Astrocyte (in vitro differentiated cells and primary cell): ENCODE measurements around the gene UFD1. TPM values are rescaled to one million over a fixed set of nuclear protein-coding genes. Genes with fewer than 3 reads are reported as not detected.

ENCODE experiments used
- DNase-seq: peaks from one replicate; pipeline ENCODE4 v3.0.0-alpha.2; 2010; ENCODE audit warnings: low read depth
- FAIRE-seq: peaks from 2 replicates; lab custom pipeline; 2011; peaks lifted over from hg19 to GRCh38; lab: Jason Lieb, UNC
- H2AFZ ChIP-seq: 2 replicates; pipeline ENCODE4 v1.6.0; 2012; ENCODE audit warnings: low read depth, low read length, inconsistent platforms
- H3K27ac ChIP-seq: 2 replicates; pipeline ENCODE4 v1.5.1; 2011; ENCODE audit warnings: low read depth, low read length, inconsistent platforms
- H3K27me3 ChIP-seq: 2 replicates; pipeline ENCODE4 v1.6.0; 2011; ENCODE audit warnings: low read length, inconsistent platforms; ENCODE audit not compliant: insufficient read depth
- H3K36me3 ChIP-seq: 2 replicates; pipeline ENCODE4 v1.5.1; 2011; ENCODE audit warnings: low read length, inconsistent platforms; ENCODE audit not compliant: insufficient read depth
- H3K4me1 ChIP-seq: 2 replicates; pipeline ENCODE4 v1.5.1; 2011; ENCODE audit warnings: low read length, inconsistent platforms; ENCODE audit not compliant: insufficient read depth
- H3K4me2 ChIP-seq: 2 replicates; pipeline ENCODE4 v1.6.0; 2012; ENCODE audit warnings: low read length, inconsistent platforms
- H3K4me3 ChIP-seq: 2 replicates; pipeline ENCODE4 v1.5.1; 2011; ENCODE audit warnings: low read depth, mild to moderate bottlenecking, low read length, inconsistent platforms; ENCODE audit not compliant: insufficient read depth
- H3K79me2 ChIP-seq: 2 replicates; pipeline ENCODE4 v1.6.0; 2012; ENCODE audit warnings: mild to moderate bottlenecking, low read length, inconsistent platforms; ENCODE audit not compliant: insufficient read depth
- H3K9ac ChIP-seq: 2 replicates; pipeline ENCODE4 v1.6.0; 2012; ENCODE audit warnings: mild to moderate bottlenecking, low read length, inconsistent platforms
- H3K9me3 ChIP-seq: 2 replicates; pipeline ENCODE4 v1.5.1; 2012; ENCODE audit warnings: low read depth, mild to moderate bottlenecking, low read length, inconsistent platforms; ENCODE audit not compliant: insufficient read depth
- H4K20me1 ChIP-seq: 2 replicates; pipeline ENCODE4 v1.6.0; 2012; ENCODE audit warnings: low read length, inconsistent platforms; ENCODE audit not compliant: insufficient read depth
- H3K27ac Mint-ChIP-seq: one replicate; pipeline ENCODE4 v1.8.0; 2021; ENCODE audit warnings: mild to moderate bottlenecking, mixed read lengths; ENCODE audit not compliant: unreplicated experiment
- H3K27me3 Mint-ChIP-seq: one replicate; pipeline ENCODE4 v1.8.0; 2021; ENCODE audit warnings: low read depth, mixed read lengths; ENCODE audit not compliant: unreplicated experiment
- H3K36me3 Mint-ChIP-seq: one replicate; pipeline ENCODE4 v1.8.0; 2021; ENCODE audit warnings: low read depth, mixed read lengths; ENCODE audit not compliant: unreplicated experiment
- H3K4me1 Mint-ChIP-seq: one replicate; pipeline ENCODE4 v1.8.0; 2021; ENCODE audit warnings: low read depth, mixed read lengths; ENCODE audit not compliant: unreplicated experiment
- H3K4me3 Mint-ChIP-seq: one replicate; pipeline ENCODE4 v1.8.0; 2021; ENCODE audit warnings: mild to moderate bottlenecking, moderate library complexity, mixed read lengths; ENCODE audit not compliant: unreplicated experiment
- H3K9me3 Mint-ChIP-seq: one replicate; pipeline ENCODE4 v1.8.0; 2021; ENCODE audit warnings: mild to moderate bottlenecking, mixed read lengths; ENCODE audit not compliant: unreplicated experiment
- EZH2 ChIP-seq: IDR thresholded peaks from 2 replicates; pipeline ENCODE4 v1.6.1; 2012; ENCODE audit warnings: mild to moderate bottlenecking, low read length, inconsistent platforms; ENCODE audit not compliant: insufficient read depth
- total RNA-seq: library from RNA; stranded (reverse); gene quantifications from 2 replicates; pipeline ENCODE4 v1.2.1, GENCODE V29; 2021
- TF ChIP-seq, protein P1 (sequence below): IDR thresholded peaks from 2 replicates; pipeline ENCODE4 v1.5.1; 2011; ENCODE audit warnings: low read depth, mild to moderate bottlenecking, inconsistent platforms, low read length, moderate library complexity; ENCODE audit not compliant: insufficient read depth

The UFD1 gene
- total RNA-seq, 1 donor from 2014 or later = 105 TPM

DNA sequence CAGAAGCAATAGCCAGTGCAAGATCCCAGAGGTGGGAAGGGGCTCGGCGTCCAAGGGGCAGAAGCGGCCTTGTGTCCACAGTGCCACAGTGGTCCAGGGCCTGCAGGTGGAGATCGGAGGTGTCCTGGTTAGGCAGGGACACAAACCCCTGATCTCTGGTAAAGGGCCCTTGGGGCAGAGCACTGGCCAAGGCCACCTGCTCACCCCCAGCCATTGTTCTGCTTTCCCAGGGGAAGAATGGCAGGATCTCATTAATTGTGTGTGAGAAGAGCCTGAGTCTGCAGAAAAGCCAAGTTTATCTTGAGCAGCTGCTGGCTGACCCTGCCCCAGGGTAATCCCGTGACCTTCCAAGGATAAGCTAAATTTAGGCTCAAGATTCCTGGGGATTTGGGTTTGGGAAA, 48.3 kb upstream of the UFD1 start:
- Histone ChIP-seq H3K4me3 (no peak overlapping the region), H2AFZ (no peak overlapping the region), H3K9me3 (no peaks in the 10 kb centered on the region), H4K20me1 (no peaks in the 10 kb centered on the region), H3K9ac (no peak overlapping the region), H3K36me3 (no peaks in the 10 kb centered on the region), H3K79me2 (no peaks in the 10 kb centered on the region), H3K27me3 (peaks cover 13% of the 10 kb centered on the region), H3K4me2 (no peak overlapping the region), H3K4me1 (peaks cover 20% of the 10 kb centered on the region), H3K27ac (no peak overlapping the region)
- DNase-seq (no peak), FAIRE-seq (no peak)
- Mint-ChIP-seq H3K27me3 (peaks cover 46% of the 10 kb centered on the region), H3K27ac (no peak overlapping the region), H3K4me1 (no peaks in the 10 kb centered on the region), H3K36me3 (no peaks in the 10 kb centered on the region), H3K9me3 (no peaks in the 10 kb centered on the region), H3K4me3 (no peak overlapping the region)
- no peak for TF ChIP-seq EZH2
- TF ChIP-seq, protein P1, sequence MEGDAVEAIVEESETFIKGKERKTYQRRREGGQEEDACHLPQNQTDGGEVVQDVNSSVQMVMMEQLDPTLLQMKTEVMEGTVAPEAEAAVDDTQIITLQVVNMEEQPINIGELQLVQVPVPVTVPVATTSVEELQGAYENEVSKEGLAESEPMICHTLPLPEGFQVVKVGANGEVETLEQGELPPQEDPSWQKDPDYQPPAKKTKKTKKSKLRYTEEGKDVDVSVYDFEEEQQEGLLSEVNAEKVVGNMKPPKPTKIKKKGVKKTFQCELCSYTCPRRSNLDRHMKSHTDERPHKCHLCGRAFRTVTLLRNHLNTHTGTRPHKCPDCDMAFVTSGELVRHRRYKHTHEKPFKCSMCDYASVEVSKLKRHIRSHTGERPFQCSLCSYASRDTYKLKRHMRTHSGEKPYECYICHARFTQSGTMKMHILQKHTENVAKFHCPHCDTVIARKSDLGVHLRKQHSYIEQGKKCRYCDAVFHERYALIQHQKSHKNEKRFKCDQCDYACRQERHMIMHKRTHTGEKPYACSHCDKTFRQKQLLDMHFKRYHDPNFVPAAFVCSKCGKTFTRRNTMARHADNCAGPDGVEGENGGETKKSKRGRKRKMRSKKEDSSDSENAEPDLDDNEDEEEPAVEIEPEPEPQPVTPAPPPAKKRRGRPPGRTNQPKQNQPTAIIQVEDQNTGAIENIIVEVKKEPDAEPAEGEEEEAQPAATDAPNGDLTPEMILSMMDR = no peak

DNA sequence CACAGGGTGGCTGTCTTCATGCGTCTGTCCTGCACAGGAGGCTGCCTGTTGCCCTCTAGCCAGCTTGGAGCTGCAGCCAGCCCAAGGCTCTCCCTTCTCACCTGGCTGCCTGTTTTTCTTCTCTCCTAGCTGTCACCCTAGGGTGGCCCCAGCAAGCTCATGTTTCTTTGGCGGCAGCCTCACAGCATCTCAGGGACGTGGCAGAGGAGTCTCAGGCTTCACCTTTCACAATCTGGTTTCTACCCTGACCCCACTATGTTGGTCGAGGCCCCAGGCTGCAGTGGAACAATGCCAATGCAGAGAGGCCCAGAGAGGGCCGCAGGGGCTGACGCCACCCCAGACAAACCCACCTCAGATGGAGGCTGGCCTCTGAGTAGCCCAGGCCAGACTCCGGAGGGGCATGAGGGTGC, 47.7 kb upstream of the UFD1 start:
- FAIRE-seq = no peak
- Mint-ChIP-seq H3K4me3 (no peak overlapping the region), H3K27me3 (peaks cover 49% of the 10 kb centered on the region), H3K9me3 (no peaks in the 10 kb centered on the region), H3K36me3 (no peaks in the 10 kb centered on the region), H3K27ac (no peak overlapping the region), H3K4me1 (peaks cover 1% of the 10 kb centered on the region)
- Histone ChIP-seq H2AFZ (no peak overlapping the region), H3K27me3 (peaks cover 13% of the 10 kb centered on the region), H3K36me3 (no peaks in the 10 kb centered on the region), H3K4me1 (peaks cover 20% of the 10 kb centered on the region), H3K79me2 (no peaks in the 10 kb centered on the region), H3K9me3 (no peaks in the 10 kb centered on the region), H3K4me3 (no peak overlapping the region), H3K4me2 (no peak overlapping the region), H3K27ac (no peak overlapping the region), H4K20me1 (no peaks in the 10 kb centered on the region), H3K9ac (no peak overlapping the region)
- no peak for TF ChIP-seq EZH2
- TF ChIP-seq, protein P1 = no peak
- DNase-seq = no peak

DNA sequence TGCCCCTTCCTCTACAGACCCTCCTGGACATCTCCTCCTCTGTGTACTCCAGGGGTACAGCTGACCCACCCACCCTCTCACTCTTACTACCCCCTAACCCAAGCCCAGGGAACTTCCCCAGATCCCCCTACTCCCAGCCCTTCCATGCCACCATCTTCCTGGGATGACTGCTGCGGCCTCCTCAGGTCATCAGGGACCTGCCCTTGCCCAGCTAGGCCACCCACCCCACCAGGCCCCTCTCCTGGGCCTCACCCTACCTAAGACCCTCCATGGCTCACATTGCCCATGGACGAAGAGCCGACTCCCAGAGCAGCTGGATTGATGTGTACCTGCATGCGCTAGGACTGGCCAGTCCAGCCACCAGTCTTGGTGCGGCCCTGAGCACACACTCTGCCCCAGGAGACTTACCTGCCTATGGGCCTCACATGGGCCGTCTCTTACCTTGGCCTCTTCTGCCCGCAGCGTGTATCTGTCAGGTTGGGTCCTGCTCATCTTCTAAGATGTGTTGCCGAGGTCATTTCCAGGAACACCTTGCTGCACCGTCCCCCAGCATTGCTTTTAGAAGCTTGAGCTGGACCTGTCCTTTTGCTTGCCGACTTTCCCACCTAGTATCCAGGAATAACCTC, 47.2 kb upstream of the UFD1 start:
- DNase-seq = no peak
- no peak overlapping the region for H3K27ac Mint-ChIP-seq
- H3K27me3 Mint-ChIP-seq = peaks cover 51% of the 10 kb centered on the region

More for the DNA sequence above, 47.2 kb upstream of the UFD1 start:
- Histone ChIP-seq H3K4me1 (peaks cover 20% of the 10 kb centered on the region), H3K9ac (no peak overlapping the region), H2AFZ (no peak overlapping the region), H3K36me3 (no peaks in the 10 kb centered on the region), H3K79me2 (no peaks in the 10 kb centered on the region), H3K27ac (no peak overlapping the region), H3K9me3 (no peaks in the 10 kb centered on the region), H3K4me3 (no peak overlapping the region), H3K4me2 (no peak overlapping the region), H4K20me1 (no peaks in the 10 kb centered on the region), H3K27me3 (peaks cover 13% of the 10 kb centered on the region)
- FAIRE-seq = no peak
- Mint-ChIP-seq H3K4me3 (no peak overlapping the region), H3K36me3 (no peaks in the 10 kb centered on the region), H3K4me1 (peaks cover 1% of the 10 kb centered on the region), H3K9me3 (no peaks in the 10 kb centered on the region)
- no peak for TF ChIP-seq EZH2
- TF ChIP-seq, protein P1 = no peak
